Measurements from ENCODE around the gene HTR3A.

DNA sequence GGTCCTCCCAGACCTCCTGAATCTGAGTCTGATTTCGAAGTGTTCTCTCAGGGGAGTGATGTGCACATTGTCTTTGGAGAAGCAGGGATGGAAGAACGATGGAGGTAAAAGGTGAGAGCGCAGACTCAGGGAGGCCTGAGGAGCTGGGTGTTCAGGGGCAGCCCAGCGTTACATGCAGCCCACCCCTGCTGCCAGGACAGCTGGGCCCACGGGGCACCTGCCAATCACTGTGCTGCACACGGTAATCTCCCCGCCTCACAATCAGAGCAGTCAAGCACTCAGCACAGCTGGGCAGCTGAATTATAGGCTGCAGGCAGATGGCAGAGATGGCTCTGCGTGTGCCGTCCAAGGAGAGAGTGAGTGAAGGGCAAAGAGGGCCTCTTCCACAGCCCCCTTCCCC, 17.9 kb upstream of the HTR3A start:
- TF ChIP-seq POLR2AphosphoS5 (IDR thresholded peaks at IDR 0.05; ENCODE audit: borderline replicate concordance, low read depth, low read length) (no peak), FOXP2 (optimal IDR thresholded peaks at IDR 0.05; ENCODE audit: control extremely low read depth, extremely low read length, insufficient read depth) (no peak)
